ENCODE measurements around the gene TLX3.

DNA sequence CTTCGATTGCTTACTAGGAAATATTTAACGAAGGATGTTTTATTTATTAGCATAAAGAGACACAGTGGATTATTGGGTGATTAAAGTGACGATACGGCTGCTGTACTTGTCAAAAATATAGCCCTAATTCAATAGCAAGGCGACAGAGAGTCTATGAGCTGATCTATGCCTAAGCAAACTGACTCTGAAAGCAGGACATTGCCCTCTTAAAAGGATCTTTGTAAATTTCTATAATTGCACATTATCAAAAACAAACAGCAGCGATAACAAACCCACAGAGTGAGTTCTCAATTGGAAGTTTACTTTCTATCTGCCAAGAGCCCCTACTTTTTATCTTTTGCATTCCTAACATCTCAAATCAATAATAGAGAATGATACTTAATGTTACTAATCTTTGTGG, 31.4 kb downstream of the TLX3 start:
- TF ChIP-seq, protein P1, sequence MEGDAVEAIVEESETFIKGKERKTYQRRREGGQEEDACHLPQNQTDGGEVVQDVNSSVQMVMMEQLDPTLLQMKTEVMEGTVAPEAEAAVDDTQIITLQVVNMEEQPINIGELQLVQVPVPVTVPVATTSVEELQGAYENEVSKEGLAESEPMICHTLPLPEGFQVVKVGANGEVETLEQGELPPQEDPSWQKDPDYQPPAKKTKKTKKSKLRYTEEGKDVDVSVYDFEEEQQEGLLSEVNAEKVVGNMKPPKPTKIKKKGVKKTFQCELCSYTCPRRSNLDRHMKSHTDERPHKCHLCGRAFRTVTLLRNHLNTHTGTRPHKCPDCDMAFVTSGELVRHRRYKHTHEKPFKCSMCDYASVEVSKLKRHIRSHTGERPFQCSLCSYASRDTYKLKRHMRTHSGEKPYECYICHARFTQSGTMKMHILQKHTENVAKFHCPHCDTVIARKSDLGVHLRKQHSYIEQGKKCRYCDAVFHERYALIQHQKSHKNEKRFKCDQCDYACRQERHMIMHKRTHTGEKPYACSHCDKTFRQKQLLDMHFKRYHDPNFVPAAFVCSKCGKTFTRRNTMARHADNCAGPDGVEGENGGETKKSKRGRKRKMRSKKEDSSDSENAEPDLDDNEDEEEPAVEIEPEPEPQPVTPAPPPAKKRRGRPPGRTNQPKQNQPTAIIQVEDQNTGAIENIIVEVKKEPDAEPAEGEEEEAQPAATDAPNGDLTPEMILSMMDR (IDR thresholded peaks at IDR 0.05), result no peak
- TF ChIP-seq POLR2A (IDR thresholded peaks at IDR 0.05), result no peak
